ENCODE results near the gene RBM20.
A peak's percentile ranks its signal among the peaks of the same experiment; 100 is the strongest.

The RBM20 gene

DNA sequence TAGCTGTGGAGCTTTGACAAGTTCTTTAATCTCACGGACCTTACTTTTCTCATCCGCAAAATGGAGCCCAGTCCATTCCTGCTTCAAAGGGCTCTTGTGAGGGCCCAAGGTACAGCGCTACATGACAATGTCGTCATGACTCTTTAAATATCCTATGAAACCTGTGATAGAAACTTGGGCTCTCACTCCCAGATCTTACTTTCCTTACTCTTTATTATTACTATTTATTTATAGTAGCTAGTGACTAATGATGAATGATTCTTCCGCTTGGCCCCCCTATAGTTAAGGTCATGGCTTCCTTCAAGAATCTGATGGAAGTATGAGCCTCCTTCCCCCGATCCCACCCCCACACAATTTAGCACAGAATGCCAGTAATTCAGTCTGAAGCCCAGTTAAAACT is 41.9 kb downstream of the RBM20 start:
- DNase-seq (ENCODE audit: low read depth, low spot score), result peak; percentile 82
- in situ Hi-C loops (cut with HindIII; ENCODE audit: low sequenced_read_pairs), result no loop called here
- H3K4me3 ChIP-seq (ENCODE audit: low read depth, low read length), result no peak overlapping the region
- TF ChIP-seq, protein P1, sequence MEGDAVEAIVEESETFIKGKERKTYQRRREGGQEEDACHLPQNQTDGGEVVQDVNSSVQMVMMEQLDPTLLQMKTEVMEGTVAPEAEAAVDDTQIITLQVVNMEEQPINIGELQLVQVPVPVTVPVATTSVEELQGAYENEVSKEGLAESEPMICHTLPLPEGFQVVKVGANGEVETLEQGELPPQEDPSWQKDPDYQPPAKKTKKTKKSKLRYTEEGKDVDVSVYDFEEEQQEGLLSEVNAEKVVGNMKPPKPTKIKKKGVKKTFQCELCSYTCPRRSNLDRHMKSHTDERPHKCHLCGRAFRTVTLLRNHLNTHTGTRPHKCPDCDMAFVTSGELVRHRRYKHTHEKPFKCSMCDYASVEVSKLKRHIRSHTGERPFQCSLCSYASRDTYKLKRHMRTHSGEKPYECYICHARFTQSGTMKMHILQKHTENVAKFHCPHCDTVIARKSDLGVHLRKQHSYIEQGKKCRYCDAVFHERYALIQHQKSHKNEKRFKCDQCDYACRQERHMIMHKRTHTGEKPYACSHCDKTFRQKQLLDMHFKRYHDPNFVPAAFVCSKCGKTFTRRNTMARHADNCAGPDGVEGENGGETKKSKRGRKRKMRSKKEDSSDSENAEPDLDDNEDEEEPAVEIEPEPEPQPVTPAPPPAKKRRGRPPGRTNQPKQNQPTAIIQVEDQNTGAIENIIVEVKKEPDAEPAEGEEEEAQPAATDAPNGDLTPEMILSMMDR (IDR thresholded peaks at IDR 0.05; ENCODE audit: low read depth, low read length), result no peak

DNA sequence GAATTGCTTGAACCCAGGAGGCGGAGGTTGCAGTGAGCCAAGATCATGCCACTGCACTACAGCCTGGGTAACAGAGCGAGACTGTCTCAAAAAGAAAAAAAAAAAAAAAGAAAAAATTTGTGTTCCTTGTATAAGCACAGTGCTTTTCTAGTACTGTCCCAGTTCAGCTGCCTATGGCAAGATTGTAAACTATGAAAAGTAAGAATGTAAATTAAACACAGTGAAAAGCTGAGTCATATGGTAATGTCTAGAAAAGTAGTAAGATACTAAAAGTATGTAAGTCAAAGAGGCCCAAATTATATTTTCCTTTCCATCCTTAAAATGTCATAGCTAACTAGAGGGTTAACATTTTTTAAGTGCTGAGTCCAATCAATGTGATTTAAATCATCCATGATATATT is 42.8 kb downstream of the RBM20 start:
- in situ Hi-C loops (cut with HindIII; ENCODE audit: low sequenced_read_pairs), result no loop called here
- DNase-seq (ENCODE audit: low read depth, low spot score), result peak; percentile 25
- TF ChIP-seq, protein P1 (IDR thresholded peaks at IDR 0.05; ENCODE audit: low read depth, low read length), result no peak
- H3K4me3 ChIP-seq (ENCODE audit: low read depth, low read length), result no peak overlapping the region

DNA sequence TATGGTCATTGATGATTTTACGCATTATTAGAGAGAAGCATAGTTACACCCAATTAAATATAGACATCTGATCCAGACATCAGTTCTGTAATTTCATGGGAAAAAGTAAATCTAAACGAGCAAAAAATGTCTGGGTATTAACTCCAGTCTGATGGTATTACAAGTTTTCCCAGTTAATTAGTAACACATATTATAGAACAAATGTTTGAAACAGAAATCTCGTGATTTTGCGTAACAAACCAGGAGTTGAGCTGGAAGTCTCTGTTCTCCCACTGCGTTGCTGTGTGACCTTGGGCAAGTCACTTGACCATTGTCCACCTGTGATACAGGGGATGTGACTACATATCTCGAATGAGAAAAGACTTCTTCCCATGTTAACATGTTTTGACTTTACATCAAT is 43.3 kb downstream of the RBM20 start:
- TF ChIP-seq, protein P1 (IDR thresholded peaks at IDR 0.05; ENCODE audit: low read depth, low read length), result no peak
- in situ Hi-C loops (cut with HindIII; ENCODE audit: low sequenced_read_pairs), result no loop called here
- no peak overlapping the region for H3K4me3 ChIP-seq (ENCODE audit: low read depth, low read length)
- no peak for DNase-seq (ENCODE audit: low read depth, low spot score)

DNA sequence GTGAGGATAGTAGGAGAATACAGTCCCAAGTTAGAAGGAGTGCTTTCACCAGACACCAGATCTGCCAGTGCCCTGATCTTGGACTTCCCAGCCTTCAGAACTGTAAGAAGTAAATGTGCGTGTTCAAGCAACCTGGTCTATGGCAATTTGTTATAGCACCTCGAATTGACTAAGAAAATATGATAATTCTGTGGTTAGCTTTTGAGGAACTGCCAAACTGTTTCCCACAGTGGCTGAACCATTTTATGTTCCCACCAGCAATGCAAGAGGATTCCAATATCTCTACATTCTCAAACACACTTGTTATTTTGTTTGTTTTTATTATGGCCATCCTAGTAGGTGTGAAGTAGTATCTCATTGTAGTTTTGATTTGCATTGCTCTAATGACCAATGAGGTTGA is 47.0 kb downstream of the RBM20 start:
- TF ChIP-seq, protein P1 (IDR thresholded peaks at IDR 0.05; ENCODE audit: low read depth, low read length), result no peak
- no peak for DNase-seq (ENCODE audit: low read depth, low spot score)
- in situ Hi-C loops (cut with HindIII; ENCODE audit: low sequenced_read_pairs), result no loop called here
- H3K4me3 ChIP-seq (ENCODE audit: low read depth, low read length), result no peak overlapping the region

DNA sequence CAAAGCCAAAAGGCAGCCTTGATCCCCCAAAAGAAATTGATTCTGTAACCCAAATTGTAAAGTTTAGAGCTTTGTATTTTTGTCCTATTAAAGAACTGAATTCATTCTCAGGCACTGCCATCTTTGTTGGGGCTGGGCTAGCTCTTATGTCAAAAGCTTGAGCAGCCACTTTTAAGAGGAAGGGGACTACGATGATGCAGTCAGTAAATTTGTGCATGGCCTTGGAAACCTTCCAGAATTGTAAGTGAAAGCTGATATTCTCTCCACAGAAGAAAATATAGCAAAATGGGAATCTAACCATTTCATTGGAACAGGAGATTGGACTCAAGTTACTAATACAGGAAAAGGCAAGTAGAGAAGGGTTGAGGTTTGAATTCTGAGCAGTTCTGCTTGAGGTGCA is 50.1 kb downstream of the RBM20 start:
- no peak for DNase-seq (ENCODE audit: low read depth, low spot score)
- in situ Hi-C loops (cut with HindIII; ENCODE audit: low sequenced_read_pairs), result no loop called here
- H3K4me3 ChIP-seq (ENCODE audit: low read depth, low read length), result no peak overlapping the region
- TF ChIP-seq, protein P1 (IDR thresholded peaks at IDR 0.05; ENCODE audit: low read depth, low read length), result no peak

DNA sequence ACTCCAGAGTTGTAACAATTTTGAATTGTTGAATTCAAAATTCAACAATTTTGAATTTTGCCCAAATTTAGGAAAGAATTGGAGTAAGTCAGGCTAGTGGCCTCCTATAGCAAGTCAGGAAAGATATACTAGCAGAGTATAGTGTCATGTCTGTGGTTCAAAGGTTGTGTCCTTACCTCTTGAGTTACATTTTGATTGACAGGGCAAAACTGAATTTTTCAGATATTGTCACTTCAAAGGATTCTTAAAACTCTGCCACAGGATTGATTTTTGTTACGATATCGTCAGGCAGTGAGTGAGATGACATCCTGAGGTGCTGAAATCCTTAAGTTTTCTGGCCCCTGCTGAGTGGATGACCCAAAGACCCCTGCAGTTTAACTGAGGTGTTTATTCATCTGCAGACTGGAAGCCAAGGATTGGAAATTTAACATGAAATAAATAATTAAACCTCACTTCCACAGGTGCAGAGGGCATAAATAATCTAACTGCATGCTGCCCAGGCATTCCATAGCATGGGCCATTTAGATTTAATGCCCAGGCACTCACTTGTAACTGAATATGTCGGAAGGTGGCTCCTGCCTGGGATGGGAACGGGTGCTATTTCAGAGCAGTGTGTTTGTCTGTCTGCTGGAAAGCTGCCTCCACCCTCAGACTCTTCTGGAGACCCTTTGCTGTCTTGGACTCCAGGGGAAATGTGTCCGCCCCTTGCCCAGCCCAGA is 50.8 kb downstream of the RBM20 start:
- TF ChIP-seq, protein P1 (IDR thresholded peaks at IDR 0.05; ENCODE audit: low read depth, low read length), result no peak
- H3K4me3 ChIP-seq (ENCODE audit: low read depth, low read length), result no peak overlapping the region
- no peak for DNase-seq (ENCODE audit: low read depth, low spot score)
- in situ Hi-C loops (cut with HindIII; ENCODE audit: low sequenced_read_pairs), result no loop called here
